ENCODE data around the gene ARHGEF10L. TPM values are rescaled to one million over a fixed set of nuclear protein-coding genes. Genes with fewer than 3 reads are reported as not detected.

The ARHGEF10L gene
- total and polyA plus RNA-seq, 8 donors: 36.2 to 104 (median 52.8) TPM

GRCh38 chr1:17688217-17688810 lies 148.8 kb downstream of the ARHGEF10L start:
- H3K4me3 ChIP-seq: no peak overlapping the region
- DNase-seq (no peak), FAIRE-seq (no peak), ATAC-seq (no peak)
- H3K36me3 ChIP-seq: peaks cover 0 to 45% (median 36%) of the 10 kb centered on the region in 3 donors
- H3K4me1 ChIP-seq: no peaks in the 10 kb centered on the region
- WGBS, 2 donors: 93 to 95% methylated on average over 8 of the region's 8 CpGs
- TF ChIP-seq CTCF (IDR thresholded peaks at IDR 0.05): no peak
- H3K27ac ChIP-seq: no peak overlapping the region
- H3K9me3 ChIP-seq: no peaks in the 10 kb centered on the region
- no peaks in the 10 kb centered on the region for H3K27me3 ChIP-seq
- intact Hi-C loops (cut with DNase I): no loop called here

DNA sequence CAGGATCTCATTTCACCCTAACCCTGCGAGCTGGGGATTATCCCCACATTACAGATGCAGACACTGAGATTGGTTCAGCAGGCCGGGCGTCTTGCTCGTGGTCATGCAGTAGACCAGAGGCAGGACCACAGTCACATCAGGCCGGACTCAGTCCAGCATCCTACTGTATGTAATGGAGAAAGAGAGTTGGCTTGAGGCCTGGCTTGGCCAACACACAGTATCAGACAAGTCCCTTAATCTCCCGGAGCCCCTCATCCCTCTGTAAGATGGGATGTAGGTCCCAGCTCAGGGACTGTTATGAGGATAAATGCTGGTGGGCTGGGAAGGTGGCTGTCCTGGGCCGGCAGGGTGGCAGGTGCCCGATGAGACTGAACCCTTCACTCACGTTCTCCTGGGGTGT lies 149.5 kb downstream of the ARHGEF10L start:
- DNase-seq (no peak), FAIRE-seq (no peak), ATAC-seq (no peak)
- no peak for TF ChIP-seq CTCF (IDR thresholded peaks at IDR 0.05)
- 96 to 98% methylated on average over 9 of the region's 9 CpGs for WGBS, 2 donors
- Histone ChIP-seq H3K27me3 (no peaks in the 10 kb centered on the region), H3K9me3 (no peaks in the 10 kb centered on the region), H3K4me1 (no peaks in the 10 kb centered on the region), H3K4me3 (no peak overlapping the region), H3K27ac (no peak overlapping the region), H3K36me3 (peaks cover 0 to 52% (median 41%) of the 10 kb centered on the region in 3 donors)
- intact Hi-C loops (cut with DNase I): no loop called here

GRCh38 chr1:17690906-17691634 lies 151.6 kb downstream of the ARHGEF10L start:
- intact Hi-C loops (cut with DNase I): no loop called here
- Histone ChIP-seq H3K27me3 (no peaks in the 10 kb centered on the region), H3K36me3 (peaks cover 0 to 69% (median 41%) of the 10 kb centered on the region in 3 donors), H3K27ac (no peak overlapping the region), H3K4me1 (no peaks in the 10 kb centered on the region), H3K4me3 (no peak overlapping the region), H3K9me3 (no peaks in the 10 kb centered on the region)
- no peak for TF ChIP-seq CTCF (IDR thresholded peaks at IDR 0.05)
- ATAC-seq (no peak), FAIRE-seq (no peak), DNase-seq (no peak)
- 74 to 76% methylated on average over 11 of the region's 11 CpGs for WGBS, 2 donors

GRCh38 chr1:17692645-17693044 lies 153.1 kb downstream of the ARHGEF10L start:
- Histone ChIP-seq H3K27ac (no peak overlapping the region), H3K27me3 (no peaks in the 10 kb centered on the region), H3K9me3 (no peaks in the 10 kb centered on the region), H3K4me1 (no peaks in the 10 kb centered on the region), H3K36me3 (peaks cover 0 to 75% (median 46%) of the 10 kb centered on the region in 3 donors), H3K4me3 (no peak overlapping the region)
- DNase-seq: no peak
- intact Hi-C loops (cut with DNase I): no loop called here
- TF ChIP-seq CTCF (IDR thresholded peaks at IDR 0.05): no peak
- ATAC-seq: no peak
- 80 to 84% methylated on average over 9 of the region's 9 CpGs for whole genome bisulfite sequencing, 2 donors
- no peak for FAIRE-seq
